Renal pelvis (tissue), 4 donors: ENCODE measurements around the gene NPAS3. TPM values are rescaled to one million over a fixed set of nuclear protein-coding genes. Genes with fewer than 3 reads are reported as not detected.

Experiments used
- DNase-seq: peaks from one replicate; pipeline ENCODE4 v3.0.0-alpha.2; 2013
- polyA plus RNA-seq, 3 donors: library from polyadenylated mRNA; unstranded; fragments of 120-200 nt; gene quantifications; one replicate each; pipeline ENCODE4 v1.2.1, GENCODE V29; 2013; ENCODE audit not compliant: insufficient read length in 3 of 3

Gene NPAS3
- polyA plus RNA-seq, 3 donors = 8.7 to 9.6 (median 9.0) TPM

DNA sequence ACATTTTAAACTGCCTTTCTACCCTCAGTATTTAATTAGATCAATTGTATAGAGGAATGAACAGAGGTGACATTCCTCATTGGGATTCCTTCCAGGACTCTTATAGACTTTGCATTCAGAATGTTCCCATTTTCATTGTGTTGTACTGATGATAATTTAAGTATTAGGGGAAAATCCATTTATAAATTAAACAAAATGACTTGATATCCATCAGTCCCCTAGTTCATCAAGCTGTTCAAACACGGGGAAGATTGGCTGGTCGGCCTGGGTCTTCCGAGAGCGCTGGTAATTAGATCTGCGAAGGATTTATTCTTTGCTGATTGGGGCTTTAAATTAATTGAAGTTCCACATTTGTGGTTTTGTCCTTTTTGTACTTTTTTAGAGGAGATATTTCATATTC is 738.2 kb downstream of the NPAS3 start:
- DNase-seq = no peak

DNA sequence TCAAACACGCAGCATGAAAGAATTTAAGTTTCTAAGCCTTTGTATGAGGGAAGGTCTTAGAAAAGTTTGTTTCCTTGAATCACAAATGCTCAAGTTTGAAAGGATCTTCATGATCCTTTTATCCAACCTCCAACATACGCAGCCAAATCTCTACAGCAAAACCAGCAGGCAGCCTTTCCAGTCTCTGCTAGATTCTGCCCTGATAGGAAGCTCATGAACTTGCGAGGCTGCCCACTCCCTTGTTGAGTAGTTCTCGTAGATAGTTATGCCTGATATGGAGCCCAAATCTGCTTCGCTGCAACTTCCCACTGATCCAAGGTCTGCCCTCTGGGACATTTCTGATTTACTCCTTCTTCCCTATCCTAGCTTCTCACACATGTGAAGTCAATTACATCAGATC is 739.3 kb downstream of the NPAS3 start:
- DNase-seq = no peak

DNA sequence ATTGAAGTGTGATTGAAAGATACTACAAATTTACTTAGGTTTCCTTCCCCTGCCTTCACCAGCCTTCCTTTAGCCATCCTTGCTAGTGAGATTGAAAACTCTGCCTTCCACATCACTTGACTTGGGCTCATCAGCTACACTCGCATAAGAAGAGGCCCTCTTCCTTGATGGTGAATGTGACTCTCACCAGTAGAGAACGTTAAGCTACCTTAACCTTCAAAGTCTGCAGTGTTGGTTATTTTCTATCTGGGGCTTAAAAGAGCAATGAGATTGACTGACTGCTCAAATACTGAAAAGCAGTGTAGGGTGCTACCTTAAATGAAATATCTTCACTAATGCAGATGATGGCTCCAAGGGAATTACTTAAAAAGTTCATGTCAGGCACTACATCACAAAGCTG is 740.3 kb downstream of the NPAS3 start:
- no peak for DNase-seq

DNA sequence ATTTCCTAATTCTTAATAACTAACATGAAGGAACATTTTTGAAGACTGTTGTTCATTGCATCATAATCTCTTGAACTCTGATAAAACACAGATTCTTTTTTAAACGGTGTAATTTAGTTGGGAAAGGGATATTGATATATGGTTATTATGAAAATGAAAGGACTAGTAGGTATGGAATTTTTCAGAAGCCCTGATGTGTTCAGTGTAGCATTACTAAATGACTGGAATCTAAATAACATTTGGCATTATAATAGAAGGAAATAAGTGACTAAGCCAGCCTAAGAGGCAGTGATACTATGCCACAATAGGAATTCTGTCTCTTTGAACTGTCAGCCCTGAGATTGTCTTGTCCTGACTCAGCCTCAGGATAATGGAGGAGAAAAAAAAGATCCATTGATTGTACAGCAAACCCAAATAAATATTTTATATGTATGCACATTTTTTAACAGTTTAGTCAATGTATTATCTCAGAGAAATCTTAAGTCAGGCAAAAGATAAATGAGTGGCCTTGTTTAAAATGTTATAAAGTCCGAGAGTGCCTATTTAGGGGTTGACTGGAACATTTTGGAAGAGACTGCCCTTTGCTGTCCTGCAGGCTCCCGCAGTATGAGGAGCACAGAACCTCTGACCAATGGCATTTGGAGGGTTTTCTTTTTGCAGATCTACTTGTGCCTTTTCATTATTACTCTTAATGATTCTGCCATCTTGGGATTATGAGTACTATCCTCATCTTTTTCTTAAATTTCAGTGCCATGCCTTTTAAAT is 741.0 kb downstream of the NPAS3 start:
- no peak for DNase-seq

DNA sequence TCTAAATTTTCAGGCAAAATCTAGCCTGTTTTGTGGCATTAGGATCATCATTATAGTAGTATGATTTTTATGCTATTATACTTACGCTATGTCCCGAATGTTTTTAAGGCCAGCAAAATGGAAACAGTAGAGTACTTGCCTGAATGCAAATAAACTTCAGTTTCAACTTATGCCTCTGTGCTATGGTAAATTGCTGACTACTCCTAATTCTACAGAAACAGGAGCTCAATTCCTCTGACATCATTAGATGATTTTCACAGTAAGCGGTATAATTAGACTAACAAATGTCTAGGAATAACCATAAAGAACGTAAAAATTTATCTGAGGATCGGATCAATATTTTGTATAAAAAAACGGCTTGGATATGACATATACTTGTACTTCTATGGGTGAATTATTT is 742.2 kb downstream of the NPAS3 start:
- no peak for DNase-seq

DNA sequence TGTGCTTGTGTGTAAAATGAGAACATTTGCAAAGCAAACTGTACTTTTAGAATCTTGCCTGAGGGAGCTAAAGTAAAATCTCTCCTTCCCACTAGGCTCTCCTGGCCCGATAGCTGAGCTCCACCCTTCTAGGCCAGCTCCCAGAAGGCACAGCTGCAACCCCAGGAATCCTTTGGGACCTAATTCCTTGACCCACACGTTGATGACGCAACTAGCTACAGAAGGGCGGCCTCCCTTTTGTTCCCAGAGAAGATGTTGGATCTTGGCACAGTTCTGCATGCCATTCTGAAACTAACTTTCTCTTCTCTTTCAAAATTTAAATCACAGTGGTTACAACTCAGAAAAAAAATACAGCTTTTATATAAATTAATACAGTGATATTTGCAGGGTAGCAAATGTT is 744.1 kb downstream of the NPAS3 start:
- no peak for DNase-seq

DNA sequence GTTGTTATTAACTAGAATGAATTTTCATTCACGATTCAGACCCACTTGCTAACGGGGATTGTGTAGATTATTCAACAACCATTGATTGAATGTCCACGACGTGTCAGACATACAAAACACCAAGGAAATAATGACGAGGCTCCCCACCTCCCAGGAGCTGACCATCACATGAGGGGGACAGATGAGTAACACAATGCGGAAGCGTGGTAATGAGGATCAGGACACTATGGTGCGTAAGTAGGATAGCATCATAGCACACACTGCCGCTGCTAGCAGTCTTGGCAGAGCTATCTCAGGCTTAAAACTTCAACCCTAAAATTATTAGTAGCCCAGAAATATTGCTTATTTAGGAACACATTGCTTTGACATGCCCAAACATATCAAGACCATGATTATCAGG is 746.3 kb downstream of the NPAS3 start:
- no peak for DNase-seq

DNA sequence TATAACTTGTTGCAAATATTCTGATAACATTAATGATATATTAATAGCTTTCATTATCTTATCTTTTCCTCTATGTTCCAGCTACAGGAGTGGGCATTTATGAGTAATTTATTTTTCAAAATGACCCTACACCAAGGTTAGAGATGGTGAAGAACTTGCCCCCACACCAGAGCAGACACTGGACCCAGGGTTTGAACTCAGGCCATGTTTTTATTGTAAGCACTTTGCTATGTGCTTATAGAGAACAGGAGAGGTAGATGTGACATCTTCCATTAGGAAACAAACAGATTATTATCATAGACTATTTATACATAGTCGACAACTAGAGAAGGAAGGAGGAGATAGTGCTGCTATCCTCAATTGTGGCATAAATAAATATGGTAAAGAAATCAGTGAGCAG is 747.0 kb downstream of the NPAS3 start:
- no peak for DNase-seq

DNA sequence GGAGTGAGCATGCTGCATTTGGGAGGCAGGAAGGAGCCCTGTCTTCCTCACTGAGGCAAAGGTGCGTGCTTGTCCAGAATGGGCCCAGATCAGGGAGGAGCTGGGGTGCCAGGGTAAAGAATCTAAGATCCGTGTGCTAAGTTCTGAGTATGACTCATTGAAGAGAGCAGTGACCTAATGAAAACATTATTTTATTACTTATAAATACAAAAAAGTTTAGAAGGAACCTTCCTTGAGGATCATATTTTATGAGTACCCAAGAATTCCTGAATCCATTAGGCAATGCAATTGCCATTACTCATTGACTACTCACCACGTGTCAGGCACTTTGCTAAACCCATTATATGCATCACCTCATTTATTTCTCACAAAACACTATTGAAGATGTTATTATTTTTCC is 747.5 kb downstream of the NPAS3 start:
- no peak for DNase-seq

DNA sequence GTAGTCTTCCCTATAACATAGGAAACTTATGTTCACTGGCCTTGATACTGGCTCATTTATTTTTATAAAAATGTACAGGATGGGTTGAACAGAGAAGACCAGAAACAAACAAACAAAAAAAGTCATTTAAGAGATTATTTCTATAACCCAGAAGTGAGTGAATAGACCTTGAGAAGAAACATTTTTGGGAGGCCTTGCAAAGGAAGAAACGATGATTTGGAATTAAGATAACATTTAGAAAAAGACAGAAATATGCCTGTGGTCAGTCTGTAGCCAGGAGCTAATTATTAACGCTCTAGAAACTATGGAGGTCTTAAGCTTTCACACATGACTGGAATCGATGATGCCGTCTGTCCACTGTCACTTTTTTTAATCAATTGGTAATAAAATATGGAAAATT is 748.2 kb downstream of the NPAS3 start:
- DNase-seq = no peak

DNA sequence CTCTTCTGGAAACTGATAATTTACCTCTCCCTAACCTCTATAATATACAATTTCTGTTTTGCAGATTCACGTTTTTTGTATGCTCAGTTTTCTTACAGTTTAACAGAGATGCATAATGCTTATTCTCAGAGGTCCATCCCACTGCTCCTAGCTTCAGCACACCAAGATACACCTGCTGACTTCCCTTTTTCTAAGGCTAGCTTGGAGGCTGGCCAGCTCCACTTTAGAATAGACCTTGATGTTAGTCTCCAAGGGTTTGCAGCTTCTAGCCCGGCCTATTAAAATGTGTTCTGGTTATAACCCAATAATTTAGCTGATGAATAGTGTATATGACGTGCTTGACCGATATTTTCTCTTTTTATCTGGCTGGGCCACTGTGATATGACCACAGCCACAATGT is 751.0 kb downstream of the NPAS3 start:
- DNase-seq = no peak

DNA sequence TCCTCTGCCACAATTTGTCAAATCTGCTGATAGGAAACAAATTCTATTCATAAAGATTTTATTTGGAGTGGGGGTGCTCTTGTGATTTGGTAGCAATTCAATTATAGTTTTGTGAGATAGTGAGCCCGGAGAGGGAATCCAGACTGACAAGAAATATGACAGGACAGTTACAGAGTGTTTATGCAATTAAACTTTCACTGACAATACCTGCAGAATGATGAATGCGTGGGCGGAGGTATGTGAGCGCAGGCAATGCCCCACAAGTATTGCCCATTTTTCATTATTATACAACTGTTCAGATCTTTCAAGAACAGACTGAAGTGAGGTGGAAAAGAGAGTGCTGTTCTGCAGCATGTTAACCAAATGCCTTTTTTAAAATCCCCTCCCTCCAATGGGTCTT is 753.2 kb downstream of the NPAS3 start:
- DNase-seq = no peak

DNA sequence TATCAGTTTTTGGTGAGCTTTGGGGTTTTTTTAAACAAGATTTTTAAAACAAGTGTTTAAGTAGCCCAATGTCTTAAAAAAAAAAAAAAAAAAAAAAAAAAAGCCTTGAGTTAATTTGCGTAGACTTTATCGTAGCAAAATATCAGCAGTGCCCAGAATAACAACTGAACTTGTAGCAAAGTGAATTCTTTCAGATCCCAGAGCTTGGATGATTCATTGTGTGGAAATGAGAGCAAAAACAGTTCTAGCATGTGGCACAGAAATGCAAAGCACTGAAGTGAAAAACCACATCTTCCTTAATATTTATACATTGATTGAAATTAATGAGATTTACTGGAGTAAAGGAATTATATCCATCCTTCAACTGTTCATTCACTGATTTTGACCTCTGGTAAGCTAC is 754.1 kb downstream of the NPAS3 start:
- no peak for DNase-seq

DNA sequence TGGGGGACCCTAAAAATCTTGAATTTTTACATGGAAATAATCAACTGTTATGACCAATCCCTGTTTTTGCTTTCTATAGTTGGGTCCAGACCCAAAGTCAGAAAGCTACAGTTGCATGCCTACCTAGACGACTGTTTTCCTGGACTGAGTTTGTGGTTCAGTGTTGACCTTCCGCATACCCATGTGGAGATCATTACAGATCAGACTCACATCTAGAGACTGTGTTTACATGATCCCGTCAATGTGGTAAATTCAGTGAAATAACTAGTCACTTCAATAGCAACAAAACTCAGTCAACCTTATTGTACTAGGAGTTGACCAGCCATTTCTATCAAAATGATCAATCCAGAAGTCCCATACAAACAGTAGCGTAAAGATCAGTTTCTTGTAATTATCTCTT is 754.6 kb downstream of the NPAS3 start:
- no peak for DNase-seq

DNA sequence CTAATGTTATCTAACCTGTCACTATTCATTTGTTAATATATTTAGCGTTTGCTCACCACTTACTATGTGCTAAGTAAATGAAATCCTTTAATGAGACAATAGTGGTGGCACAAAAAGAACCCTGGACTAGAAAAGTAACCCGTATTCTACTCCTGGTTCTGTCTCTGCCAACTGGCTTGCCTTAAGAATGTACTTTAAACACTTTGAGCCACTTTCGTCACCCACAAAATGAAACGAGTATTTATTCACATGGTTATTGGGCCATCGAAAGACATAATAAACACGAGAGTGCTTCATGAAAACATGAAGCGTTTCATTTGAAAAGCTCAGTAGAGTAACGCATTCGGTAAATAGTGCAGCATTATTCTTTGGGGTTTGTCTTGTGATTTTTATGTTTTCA is 757.5 kb downstream of the NPAS3 start:
- DNase-seq = no peak

DNA sequence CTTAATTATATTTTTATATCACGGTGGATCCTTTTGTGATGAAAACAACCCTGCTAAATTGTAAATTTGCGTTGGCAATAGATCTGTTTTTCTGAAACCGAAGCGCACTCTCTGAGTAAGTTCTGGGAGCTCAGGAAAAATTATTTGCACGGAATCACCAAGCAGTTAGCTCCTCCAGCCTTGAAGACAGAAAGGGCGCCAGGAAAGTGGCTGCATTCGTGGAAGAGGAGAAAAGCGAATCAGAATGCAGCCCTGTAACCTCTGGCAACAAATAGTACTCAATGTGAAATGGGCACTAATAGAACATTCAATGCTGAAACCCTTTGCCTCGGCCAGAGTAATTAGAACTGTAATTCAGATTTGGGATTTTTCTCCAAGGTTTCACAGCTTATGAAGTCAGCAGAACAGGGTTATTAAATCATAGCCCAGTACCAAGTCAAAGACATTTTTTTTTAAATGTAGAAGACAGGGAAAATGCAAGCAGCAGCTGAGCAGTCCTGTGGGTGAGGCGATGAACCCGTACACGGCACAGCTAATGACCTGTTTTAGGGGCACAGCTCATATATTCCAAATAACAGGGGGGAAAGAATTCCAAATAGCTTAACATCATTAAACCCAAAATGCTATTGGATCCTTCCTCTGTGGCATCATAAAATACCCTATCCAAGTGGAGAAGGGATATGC is 760.8 kb downstream of the NPAS3 start:
- no peak for DNase-seq

DNA sequence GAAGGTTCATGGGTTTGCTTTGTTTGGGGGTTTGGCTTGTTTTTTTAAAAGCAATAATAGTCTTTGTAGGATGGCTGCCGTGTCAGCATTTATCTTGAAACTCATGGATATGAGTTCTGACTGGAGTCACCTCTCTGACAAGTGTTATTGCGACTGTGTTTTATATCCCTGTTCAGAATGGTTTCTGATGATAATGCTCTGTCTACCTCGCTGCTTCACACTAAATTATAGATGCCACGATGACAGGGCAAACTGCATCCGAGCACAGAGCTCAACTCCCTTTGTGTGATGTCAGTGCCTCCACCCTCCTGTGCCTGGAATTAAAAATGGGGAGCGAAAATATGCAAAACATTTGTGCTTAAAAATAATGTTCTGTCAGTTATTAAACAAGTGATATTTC is 761.4 kb downstream of the NPAS3 start:
- DNase-seq = peak; percentile 21

DNA sequence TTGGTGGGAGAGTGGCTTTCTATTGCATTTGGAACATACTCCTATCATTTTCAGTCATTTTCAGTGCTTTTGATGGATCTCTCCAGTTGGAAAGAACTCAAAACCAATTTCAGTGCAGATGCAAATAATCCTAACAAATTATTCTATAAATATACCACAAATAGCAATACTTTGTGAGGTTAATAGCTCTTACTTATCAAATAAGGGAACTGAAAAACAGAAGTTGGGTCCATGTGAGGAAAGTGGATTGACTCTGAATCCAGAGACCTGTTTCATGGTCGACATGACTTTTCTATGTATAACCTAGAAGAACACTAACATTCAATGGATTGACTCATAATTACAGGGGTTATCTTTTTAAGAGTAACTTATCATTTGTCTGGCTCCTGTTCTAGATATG is 763.6 kb downstream of the NPAS3 start:
- DNase-seq = no peak

DNA sequence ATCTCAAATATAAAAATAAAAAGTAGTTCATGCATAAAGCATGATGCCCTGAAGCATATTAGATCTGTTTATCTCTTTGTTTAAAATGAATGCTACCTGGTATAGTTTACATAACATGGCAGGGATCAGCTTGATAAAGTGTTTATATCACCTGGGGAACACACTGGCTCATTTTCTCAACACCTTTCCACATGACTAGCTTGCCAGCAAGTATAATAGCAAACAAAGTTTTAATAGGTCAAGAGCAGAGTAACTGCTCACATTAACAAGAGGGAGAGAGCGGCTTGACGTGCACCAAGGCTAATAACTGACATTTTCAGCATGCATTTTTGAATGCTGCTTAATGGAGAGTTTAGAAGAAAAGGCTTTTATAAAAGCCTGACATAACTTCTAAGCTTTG is 765.8 kb downstream of the NPAS3 start:
- DNase-seq = peak; percentile 23

DNA sequence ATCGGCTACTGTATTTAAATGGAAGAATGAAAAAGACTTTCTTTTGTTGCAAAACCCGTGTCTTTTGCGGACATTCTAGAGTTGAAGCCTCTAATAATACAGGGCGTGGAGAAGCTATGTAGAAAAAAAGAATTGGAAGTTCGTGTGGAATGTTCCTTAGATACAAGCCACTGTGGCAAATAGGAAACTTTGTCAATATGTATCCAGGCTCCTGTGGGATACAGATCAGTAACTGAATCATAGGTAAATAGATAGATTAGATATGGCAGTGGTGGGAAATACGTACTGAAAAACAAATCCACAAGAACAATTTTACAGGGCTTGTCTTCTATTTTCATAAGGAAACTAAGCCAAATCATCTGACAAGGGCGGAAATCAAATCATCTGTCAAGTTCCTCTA is 766.8 kb downstream of the NPAS3 start:
- DNase-seq = no peak

DNA sequence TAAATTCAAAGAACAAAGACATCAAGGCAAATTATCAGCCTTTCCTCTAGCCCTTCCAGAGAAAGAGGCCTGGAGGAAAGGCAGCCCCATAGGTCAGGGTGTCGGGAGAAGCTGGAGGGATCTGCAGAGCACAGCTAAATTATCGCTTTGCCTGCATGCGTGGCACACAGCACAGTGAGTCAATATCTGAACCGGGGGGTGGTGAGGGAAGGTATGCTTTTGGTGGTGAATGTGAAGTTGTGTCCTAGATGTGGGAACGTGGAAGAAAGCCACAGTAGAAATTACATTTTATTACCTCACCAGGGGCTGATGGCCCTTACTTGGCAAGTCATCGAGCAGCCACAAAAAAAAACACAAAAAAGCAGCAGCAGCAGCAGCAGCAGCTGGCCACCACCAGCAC is 769.0 kb downstream of the NPAS3 start:
- no peak for DNase-seq

DNA sequence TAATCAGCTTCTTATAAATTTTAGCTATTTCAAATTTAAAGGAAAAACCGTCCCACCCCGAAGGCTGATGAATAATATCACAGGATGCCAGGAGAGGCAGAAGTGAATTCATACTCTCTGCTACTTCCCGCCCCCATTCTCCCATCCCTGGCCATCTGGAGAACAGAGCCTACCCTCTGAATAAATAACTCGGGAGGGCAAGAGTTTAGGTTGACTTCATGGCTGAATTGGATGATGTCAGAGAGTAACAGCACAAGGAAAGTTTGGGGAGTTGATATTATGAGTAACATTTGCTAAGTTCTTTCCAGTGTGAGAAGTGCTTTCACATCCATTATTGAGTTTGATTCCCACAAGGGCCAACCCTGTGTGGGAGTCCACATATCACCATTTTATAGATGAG is 770.6 kb downstream of the NPAS3 start:
- no peak for DNase-seq

DNA sequence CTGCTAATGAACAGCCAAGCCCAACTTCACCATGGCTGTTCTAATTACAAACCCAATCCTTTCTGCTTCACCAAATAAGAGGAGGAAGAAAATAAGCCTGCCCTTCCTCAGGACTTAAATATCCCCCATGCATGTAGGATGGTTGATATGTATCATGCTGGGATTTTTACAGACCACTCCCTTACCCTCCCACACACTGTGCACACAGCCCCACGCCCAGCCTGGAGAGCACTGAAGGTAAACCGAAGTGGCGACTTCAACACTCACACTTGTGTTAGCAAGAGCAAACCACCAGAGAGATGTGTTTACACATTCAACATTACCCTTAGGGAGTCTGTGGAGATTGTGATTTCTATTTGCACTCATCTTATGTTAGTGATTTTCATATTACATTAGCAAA is 771.0 kb downstream of the NPAS3 start:
- DNase-seq = no peak

DNA sequence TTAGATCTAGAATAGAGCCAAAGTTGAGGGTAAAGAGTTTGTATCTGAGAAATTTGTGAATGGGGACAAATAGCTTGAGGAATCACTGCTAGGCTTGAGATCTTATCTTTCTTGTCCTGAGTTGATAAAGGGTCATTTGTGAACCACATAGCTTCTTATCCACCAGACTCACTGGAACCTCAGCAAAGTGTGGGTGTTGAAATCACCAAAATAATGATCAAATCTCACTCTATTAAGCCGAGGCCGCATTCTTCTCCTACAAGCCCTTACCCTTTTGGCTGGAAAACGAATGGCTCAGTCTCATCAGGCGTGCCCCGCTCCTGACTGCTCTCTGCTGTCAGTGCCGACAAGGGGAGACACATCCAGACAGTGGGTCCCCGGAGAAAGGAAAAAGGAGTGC is 771.6 kb downstream of the NPAS3 start:
- no peak for DNase-seq
